ENCODE results near the gene SULT1B1. TPM values are rescaled to one million over a fixed set of nuclear protein-coding genes. Genes with fewer than 3 reads are reported as not detected.

SULT1B1 gene
- total and polyA plus RNA-seq, 2 of the 8 experiments (the other 6 are each of a cell fraction or from before 2014, with no cell fraction given) = not detected

GRCh38 chr4:69713593-69713992, 46.8 kb downstream of the SULT1B1 start:
- H3K23ac ChIP-seq (ENCODE audit: insufficient read length) = no peak overlapping the region
- 98% methylated on average over 2 of the region's 2 CpGs; no CpG with 5 or more reads in 1 of the 2 experiments for WGBS, 2 experiments (ENCODE audit: extremely low coverage in 1 of 2, insufficient coverage in 1 of 2, insufficient read length in 1 of 2, insufficient replicate concordance in 2 of 2, low coverage in 1 of 2, low lambda C conversion rate in 2 of 2, missing lambda C conversion rate in 1 of 2)
- H3K27ac ChIP-seq (ENCODE audit: low read depth, low read length) = no peak overlapping the region
- no peak overlapping the region for H4K91ac ChIP-seq (replicated peaks; ENCODE audit: insufficient read length, low read length)
- H4K5ac ChIP-seq (ENCODE audit: insufficient read length, low read depth, low read length) = no peak overlapping the region
- H3K56ac ChIP-seq (replicated peaks; ENCODE audit: insufficient read length, low read depth, low read length) = no peak overlapping the region
- CTCF ChIA-PET (ENCODE audit: partially characterized antibody) = interaction anchor here (0.7 to 1.0 kb wide), 3 partner anchors 117 to 1828 kb away, joined by 3 read pairs; no protein-coding TSS in a partner anchor
- H3K4me3 ChIP-seq (ENCODE audit: extremely low read depth in 1 of 4, insufficient read depth in 2 of 4, low read depth in 3 of 4, low read length in 4 of 4) = no peak overlapping the region
- H2BK20ac ChIP-seq (ENCODE audit: low read length) = no peak overlapping the region
- H3K14ac ChIP-seq (ENCODE audit: insufficient read length) = no peak overlapping the region
- peaks cover 0 to 4% (median 0%) of the 10 kb centered on the region in 4 experiments; a peak in 1 of 7 replicates for H3K4me1 ChIP-seq (replicated peaks in 1 of 4; ENCODE audit: control insufficient read depth in 3 of 4, insufficient read depth in 4 of 4, low read length in 3 of 4)
- no peak overlapping the region for H2AK5ac ChIP-seq (ENCODE audit: low read depth, low read length)
- H3K9ac ChIP-seq (replicated peaks in 1 of 4; ENCODE audit: extremely low read depth in 1 of 4, low read depth in 3 of 4, low read length in 3 of 4) = no peak overlapping the region
- H2BK5ac ChIP-seq (ENCODE audit: low read depth, low read length) = no peak overlapping the region
- no peaks in the 10 kb centered on the region for H4K20me1 ChIP-seq (replicated peaks in 1 of 2; ENCODE audit: control insufficient read depth in 1 of 2, insufficient read depth in 2 of 2, low read length in 2 of 2)
- H2BK12ac ChIP-seq (ENCODE audit: low read depth, low read length) = no peak overlapping the region
- DNase-seq (ENCODE audit: low read depth in 1 of 2, low spot score in 2 of 2) (no peak), FAIRE-seq (no peak)
- no peaks in the 10 kb centered on the region for H3K79me2 ChIP-seq (ENCODE audit: control insufficient read depth in 1 of 2, insufficient read depth in 2 of 2, low read length in 2 of 2)
- no peak overlapping the region for H2AFZ ChIP-seq (ENCODE audit: low read length)
- POLR2A ChIA-PET (ENCODE audit: partially characterized antibody) = no interaction called here
- H3K36me3 ChIP-seq (ENCODE audit: control insufficient read depth in 2 of 4, insufficient read depth in 4 of 4, low read length in 3 of 4) = no peaks in the 10 kb centered on the region
- H3K23me2 ChIP-seq (ENCODE audit: low read depth, low read length) = no peaks in the 10 kb centered on the region
- no peak overlapping the region for H3K4ac ChIP-seq (replicated peaks; ENCODE audit: insufficient read length, low read depth, low read length)
- H3K79me1 ChIP-seq (ENCODE audit: low read depth, low read length) = no peaks in the 10 kb centered on the region
- no peak overlapping the region for H3K18ac ChIP-seq (ENCODE audit: extremely low read depth, low read length)
- no peak overlapping the region for H2BK120ac ChIP-seq (replicated peaks; ENCODE audit: low read depth, low read length)
- peaks cover 6 to 7% of the 10 kb centered on the region in 2 experiments; a peak in 1 of 4 replicates for H3K9me3 ChIP-seq (ENCODE audit: insufficient read depth in 2 of 2, low read depth in 1 of 2, low read length in 1 of 2)
- no peaks in the 10 kb centered on the region for H3K27me3 ChIP-seq (replicated peaks in 1 of 4; ENCODE audit: control insufficient read depth in 3 of 4, extremely low read depth in 1 of 4, insufficient read depth in 3 of 4, low read length in 3 of 4)
- H4K8ac ChIP-seq (ENCODE audit: extremely low read depth, insufficient read depth, low read length) = no peak overlapping the region
- H3K4me2 ChIP-seq (ENCODE audit: insufficient read depth in 1 of 2, low read depth in 2 of 2, low read length in 2 of 2) = no peak overlapping the region
- H2BK15ac ChIP-seq (ENCODE audit: low read length) = no peak overlapping the region
- no peak for TF ChIP-seq TAF1 (IDR thresholded peaks at IDR 0.05; ENCODE audit: low read depth, low read length)
- no peak for TF ChIP-seq JUND (IDR thresholded peaks at IDR 0.05; ENCODE audit: low read length)
- no peak for TF ChIP-seq SIX5 (IDR thresholded peaks at IDR 0.05; ENCODE audit: low read depth, low read length)
- TF ChIP-seq SIRT6 (IDR thresholded peaks at IDR 0.05; ENCODE audit: low read length) = no peak
- no peak for TF ChIP-seq POU5F1 (IDR thresholded peaks at IDR 0.05; ENCODE audit: low read depth, low read length)
- TF ChIP-seq, protein P1, sequence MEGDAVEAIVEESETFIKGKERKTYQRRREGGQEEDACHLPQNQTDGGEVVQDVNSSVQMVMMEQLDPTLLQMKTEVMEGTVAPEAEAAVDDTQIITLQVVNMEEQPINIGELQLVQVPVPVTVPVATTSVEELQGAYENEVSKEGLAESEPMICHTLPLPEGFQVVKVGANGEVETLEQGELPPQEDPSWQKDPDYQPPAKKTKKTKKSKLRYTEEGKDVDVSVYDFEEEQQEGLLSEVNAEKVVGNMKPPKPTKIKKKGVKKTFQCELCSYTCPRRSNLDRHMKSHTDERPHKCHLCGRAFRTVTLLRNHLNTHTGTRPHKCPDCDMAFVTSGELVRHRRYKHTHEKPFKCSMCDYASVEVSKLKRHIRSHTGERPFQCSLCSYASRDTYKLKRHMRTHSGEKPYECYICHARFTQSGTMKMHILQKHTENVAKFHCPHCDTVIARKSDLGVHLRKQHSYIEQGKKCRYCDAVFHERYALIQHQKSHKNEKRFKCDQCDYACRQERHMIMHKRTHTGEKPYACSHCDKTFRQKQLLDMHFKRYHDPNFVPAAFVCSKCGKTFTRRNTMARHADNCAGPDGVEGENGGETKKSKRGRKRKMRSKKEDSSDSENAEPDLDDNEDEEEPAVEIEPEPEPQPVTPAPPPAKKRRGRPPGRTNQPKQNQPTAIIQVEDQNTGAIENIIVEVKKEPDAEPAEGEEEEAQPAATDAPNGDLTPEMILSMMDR (IDR thresholded peaks at IDR 0.05; ENCODE audit: control extremely low read depth in 1 of 3, insufficient read depth in 1 of 3, low read depth in 1 of 3, low read length in 3 of 3) = no peak
- TF ChIP-seq BRCA1 (IDR thresholded peaks at IDR 0.05; ENCODE audit: low read depth, low read length) = no peak
- no peak for TF ChIP-seq NANOG (IDR thresholded peaks at IDR 0.05; ENCODE audit: insufficient read depth, low read depth, low read length, poor library complexity, severe bottlenecking)
- TF ChIP-seq RNF2 (IDR thresholded peaks at IDR 0.05; ENCODE audit: borderline replicate concordance, low read depth, low read length, missing control alignments, poor library complexity, severe bottlenecking) = no peak
- no peak for TF ChIP-seq KDM4A (IDR thresholded peaks at IDR 0.05; ENCODE audit: low read depth, low read length, severe bottlenecking)
- no peak for TF ChIP-seq CTBP2 (IDR thresholded peaks at IDR 0.05; ENCODE audit: borderline replicate concordance, insufficient read depth, insufficient read length, low read length)
- no peak for TF ChIP-seq CHD1 (IDR thresholded peaks at IDR 0.05; ENCODE audit: low read depth, low read length)
